Common myeloid progenitor, CD34-positive (primary cell): ENCODE measurements around the gene ZNF592.
A peak's percentile ranks its signal among the peaks of the same experiment; 100 is the strongest.

Source experiments
- CTCF ChIA-PET: fragments of 350-600 bp; sonication (Branson Sonifier 250); formaldehyde crosslinking; loops from one replicate; lab custom pipeline; 2021; ENCODE audit warnings: antibody characterized with exemption; lab: Charles Lee
- POLR2A ChIA-PET: fragments of 350-600 bp; sonication (Branson Sonifier 250); formaldehyde crosslinking; loops from one replicate; lab custom pipeline; 2021; ENCODE audit warnings: antibody characterized with exemption; lab: Charles Lee
- DNase-seq, 3 donors: peaks; one replicate each; pipeline versions ENCODE4 v3.0.0 to v3.0.0-alpha.2; 2013
- H3K27ac ChIP-seq, 2 experiments: 1 replicate in 1 of 2; 2 replicates in 1 of 2; pipeline ENCODE4 v1.7.0; 2013; ENCODE audit warnings: inconsistent platforms in 2 of 2, low read length in 2 of 2, mild to moderate bottlenecking in 2 of 2, low read depth in 1 of 2, moderate library complexity in 1 of 2; ENCODE audit not compliant: severe bottlenecking in 2 of 2, insufficient read depth in 1 of 2, poor library complexity in 1 of 2
- H3K27me3 ChIP-seq, 5 experiments: replicated peaks in 2 of 5; 1 replicate in 3 of 5; 2 replicates in 2 of 5; pipeline versions ENCODE4 v1.6.1 to v1.7.0; 2013; ENCODE audit warnings: low read length in 4 of 5, mild to moderate bottlenecking in 2 of 5, moderate library complexity in 2 of 5, inconsistent platforms in 1 of 5; ENCODE audit not compliant: insufficient read depth in 5 of 5, control insufficient read depth in 4 of 5
- H3K36me3 ChIP-seq, 4 experiments: 1 replicate in 2 of 4; 2 replicates in 2 of 4; pipeline versions ENCODE4 v1.6.1 to v1.7.0; 2013; ENCODE audit warnings: low read length in 3 of 4, control low read depth in 1 of 4, mild to moderate bottlenecking in 1 of 4; ENCODE audit not compliant: control insufficient read depth in 4 of 4, insufficient read depth in 4 of 4
- H3K4me1 ChIP-seq, 4 experiments: 1 replicate in 3 of 4; 2 replicates in 1 of 4; pipeline versions ENCODE4 v1.6.1 to v1.7.1; 2013; ENCODE audit warnings: low read length in 3 of 4, mild to moderate bottlenecking in 3 of 4, control low read depth in 1 of 4, inconsistent platforms in 1 of 4, moderate library complexity in 1 of 4; ENCODE audit not compliant: control insufficient read depth in 4 of 4, insufficient read depth in 4 of 4; ENCODE audit errors: control extremely low read depth in 1 of 4
- H3K4me3 ChIP-seq, 7 experiments: 1 replicate in 4 of 7; 2 replicates in 3 of 7; pipeline versions ENCODE4 v1.5.1 to v1.7.0; 2013; ENCODE audit warnings: mild to moderate bottlenecking in 7 of 7, low read length in 6 of 7, moderate library complexity in 6 of 7, inconsistent platforms in 2 of 7, low read depth in 2 of 7, control low read depth in 1 of 7; ENCODE audit not compliant: insufficient read depth in 4 of 7, control insufficient read depth in 1 of 7; ENCODE audit errors: extremely low read depth in 1 of 7
- H3K9me3 ChIP-seq, 5 experiments: 1 replicate in 4 of 5; 2 replicates in 1 of 5; pipeline versions ENCODE4 v1.6.1 to v1.7.1; 2013; ENCODE audit warnings: low read length in 4 of 5, mild to moderate bottlenecking in 2 of 5, inconsistent platforms in 1 of 5, low read depth in 1 of 5, moderate library complexity in 1 of 5; ENCODE audit not compliant: control insufficient read depth in 4 of 5, insufficient read depth in 2 of 5; ENCODE audit errors: control extremely low read depth in 1 of 5
- WGBS: methylation state at CpG from one replicate; pipeline ENCODE4 v1.1.5; 2013; ENCODE audit not compliant: insufficient coverage; 5-methylcytosine and 5-hydroxymethylcytosine counted together

The ZNF592 gene

DNA sequence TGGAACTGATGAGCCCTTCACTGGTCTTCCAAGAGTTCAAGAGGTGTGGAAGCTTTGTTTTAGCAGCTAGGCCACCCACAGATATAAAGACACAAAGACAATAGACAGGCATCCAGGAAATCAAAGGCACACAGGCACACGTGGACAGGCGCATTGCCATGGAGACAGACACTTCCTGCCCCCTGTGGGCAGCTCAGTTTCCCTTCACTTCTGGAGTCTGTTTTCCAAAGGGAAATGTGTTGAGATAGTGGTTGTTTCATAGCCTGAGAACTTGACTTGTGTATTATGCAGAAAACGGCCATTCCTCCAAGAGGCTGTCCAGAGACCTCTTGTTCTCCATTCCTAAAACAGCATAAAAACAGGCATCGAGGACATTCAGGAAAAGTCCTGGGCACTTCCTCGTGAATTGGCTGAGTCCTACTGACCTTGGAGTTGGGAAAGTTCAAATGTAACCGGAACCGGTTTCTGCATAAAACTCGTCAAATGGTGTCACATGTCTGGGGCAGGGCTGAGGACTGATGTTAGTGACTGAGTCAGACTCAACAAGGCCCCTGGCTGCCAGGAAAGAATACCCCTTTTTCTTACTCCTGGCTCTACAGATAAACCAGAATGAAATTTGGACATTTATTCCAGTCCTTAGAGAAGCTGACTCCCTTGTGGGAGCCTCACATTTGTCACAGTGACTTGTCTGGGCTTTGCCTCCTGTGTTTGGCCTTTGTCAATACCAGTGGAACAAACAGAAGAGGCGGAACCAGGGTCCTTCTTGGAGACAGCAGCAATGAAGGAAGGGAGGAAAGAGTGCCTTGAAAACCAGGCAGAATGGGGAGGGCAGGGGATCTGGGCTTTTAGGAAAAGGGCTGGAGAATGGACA is 70.1 kb downstream of the ZNF592 start:
- Histone ChIP-seq H3K9me3 (no peaks in the 10 kb centered on the region), H3K4me1 (peaks cover 0 to 22% (median 14%) of the 10 kb centered on the region in 4 experiments), H3K4me3 (no peak overlapping the region), H3K36me3 (no peaks in the 10 kb centered on the region), H3K27ac (no peak overlapping the region), H3K27me3 (peaks cover 0 to 14% (median 0%) of the 10 kb centered on the region in 5 experiments)
- DNase-seq: no peak
- 83% methylated on average over 8 of the region's 9 CpGs for WGBS
- CTCF ChIA-PET: interaction anchor here (1.1 to 1.2 kb wide), 2 partner anchors 10 to 165 kb away, joined by 3 to 5 read pairs; no protein-coding TSS in a partner anchor
- POLR2A ChIA-PET: no interaction called here

DNA sequence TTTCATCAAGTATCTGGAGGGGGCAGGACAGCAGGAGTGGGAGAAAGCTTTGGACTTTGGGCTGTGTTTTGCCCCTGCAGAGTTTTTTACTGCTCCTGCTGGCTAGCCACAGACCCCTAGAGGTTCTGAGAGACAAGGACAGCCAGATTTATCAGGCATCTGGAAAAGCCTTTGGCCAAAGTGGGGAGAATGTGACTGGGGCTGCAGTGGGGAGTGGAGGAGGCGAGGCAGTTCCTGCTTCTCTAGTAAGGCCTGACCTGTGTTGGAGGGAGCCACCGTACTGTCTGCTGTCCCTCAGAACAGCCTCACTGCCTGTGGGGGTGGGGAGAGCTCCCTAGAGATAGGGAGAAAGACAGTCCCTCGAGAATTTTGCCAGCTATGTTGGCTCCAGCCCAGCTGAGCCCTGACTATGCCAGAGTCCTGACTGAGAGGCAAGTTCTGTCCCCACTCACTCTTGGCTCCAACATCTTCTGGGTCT is 70.9 kb downstream of the ZNF592 start:
- H3K27ac ChIP-seq: no peak overlapping the region
- H3K4me3 ChIP-seq: no peak overlapping the region
- CTCF ChIA-PET: interaction anchor here (0.7 kb wide), 1 partner anchor 20 kb away, joined by 4 read pairs; no protein-coding TSS in a partner anchor

DNA sequence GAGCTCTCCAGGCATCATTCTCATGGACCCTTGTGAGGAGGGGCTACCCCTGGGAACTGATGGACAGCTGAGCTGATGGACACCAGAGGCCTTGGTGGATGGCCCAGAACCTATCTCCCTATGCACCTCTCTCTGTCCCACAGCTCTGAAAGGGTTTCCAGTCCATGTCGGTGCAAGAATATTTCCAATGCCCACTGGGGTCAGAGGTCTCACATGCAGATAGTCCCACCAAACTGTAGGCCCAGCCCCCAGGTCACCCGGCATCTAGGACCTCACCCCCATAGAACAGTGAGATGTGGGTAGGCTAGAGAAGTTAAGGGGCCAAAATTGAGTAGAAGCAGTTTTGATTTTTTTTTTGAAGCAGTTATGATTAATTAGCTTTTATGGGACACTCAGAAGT is 71.4 kb downstream of the ZNF592 start:
- no peaks in the 10 kb centered on the region for H3K36me3 ChIP-seq
- no peak overlapping the region for H3K4me3 ChIP-seq
- H3K27ac ChIP-seq: no peak overlapping the region
- H3K9me3 ChIP-seq: no peaks in the 10 kb centered on the region
- no CpG with 5 or more reads among the region's 2 CpGs for WGBS
- DNase-seq: no peak
- CTCF ChIA-PET: interaction anchor here (0.7 kb wide), 1 partner anchor 20 kb away, joined by 4 read pairs; no protein-coding TSS in a partner anchor
- H3K4me1 ChIP-seq: peaks cover 0 to 22% (median 14%) of the 10 kb centered on the region in 4 experiments
- POLR2A ChIA-PET: no interaction called here
- peaks cover 0 to 14% (median 0%) of the 10 kb centered on the region in 5 experiments for H3K27me3 ChIP-seq

More for the DNA sequence above, 70.9 kb downstream of the ZNF592 start:
- peaks cover 0 to 22% (median 14%) of the 10 kb centered on the region in 4 experiments for H3K4me1 ChIP-seq
- POLR2A ChIA-PET: no interaction called here
- whole genome bisulfite sequencing: 85% methylated on average over 2 of the region's 3 CpGs
- no peak for DNase-seq
- peaks cover 0 to 14% (median 0%) of the 10 kb centered on the region in 5 experiments for H3K27me3 ChIP-seq
- H3K36me3 ChIP-seq: no peaks in the 10 kb centered on the region
- no peaks in the 10 kb centered on the region for H3K9me3 ChIP-seq

DNA sequence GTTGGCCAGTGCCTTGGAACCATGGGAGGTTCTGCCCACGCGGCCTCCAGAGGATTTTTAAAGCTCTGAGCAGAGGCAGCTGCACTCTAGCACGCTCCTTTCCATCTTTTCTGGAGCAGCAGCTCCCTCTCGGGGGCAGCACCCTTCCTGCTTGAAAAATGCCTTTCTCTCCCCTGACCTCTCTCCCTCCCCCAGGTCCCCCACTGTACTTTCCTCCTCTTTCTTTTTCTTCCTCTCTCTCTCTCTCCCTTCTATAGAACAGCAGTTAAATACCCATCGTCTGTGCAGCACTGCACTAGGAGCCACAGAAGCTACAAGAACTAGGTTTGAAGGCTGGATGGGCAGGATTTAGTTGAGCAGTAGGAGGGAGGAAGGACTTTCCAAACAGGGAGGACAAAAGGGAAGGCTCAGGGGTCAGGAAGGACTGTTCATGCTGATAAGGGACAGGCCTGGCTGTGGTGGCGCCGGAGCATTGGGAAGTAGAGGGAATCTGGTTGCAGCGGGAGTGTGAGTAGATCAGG is 73.2 kb downstream of the ZNF592 start:
- no peaks in the 10 kb centered on the region for H3K9me3 ChIP-seq
- peaks cover 0 to 13% (median 0%) of the 10 kb centered on the region in 5 experiments for H3K27me3 ChIP-seq
- peaks cover 0 to 21% (median 11%) of the 10 kb centered on the region in 4 experiments for H3K4me1 ChIP-seq
- WGBS: 41% methylated on average over 7 of the region's 8 CpGs
- no peak overlapping the region for H3K4me3 ChIP-seq
- no peaks in the 10 kb centered on the region for H3K36me3 ChIP-seq
- CTCF ChIA-PET: interaction anchor here (0.9 to 1.7 kb wide), 7 partner anchors 9 to 236 kb away, joined by 3 to 5 read pairs (median 4); no protein-coding TSS in a partner anchor
- POLR2A ChIA-PET: interaction anchor here (0.7 kb wide), 1 partner anchor 320 kb away, joined by 3 read pairs; no protein-coding TSS in a partner anchor
- no peak overlapping the region for H3K27ac ChIP-seq
- DNase-seq: peak in 2 of 3 donors; percentile 31 to 36

DNA sequence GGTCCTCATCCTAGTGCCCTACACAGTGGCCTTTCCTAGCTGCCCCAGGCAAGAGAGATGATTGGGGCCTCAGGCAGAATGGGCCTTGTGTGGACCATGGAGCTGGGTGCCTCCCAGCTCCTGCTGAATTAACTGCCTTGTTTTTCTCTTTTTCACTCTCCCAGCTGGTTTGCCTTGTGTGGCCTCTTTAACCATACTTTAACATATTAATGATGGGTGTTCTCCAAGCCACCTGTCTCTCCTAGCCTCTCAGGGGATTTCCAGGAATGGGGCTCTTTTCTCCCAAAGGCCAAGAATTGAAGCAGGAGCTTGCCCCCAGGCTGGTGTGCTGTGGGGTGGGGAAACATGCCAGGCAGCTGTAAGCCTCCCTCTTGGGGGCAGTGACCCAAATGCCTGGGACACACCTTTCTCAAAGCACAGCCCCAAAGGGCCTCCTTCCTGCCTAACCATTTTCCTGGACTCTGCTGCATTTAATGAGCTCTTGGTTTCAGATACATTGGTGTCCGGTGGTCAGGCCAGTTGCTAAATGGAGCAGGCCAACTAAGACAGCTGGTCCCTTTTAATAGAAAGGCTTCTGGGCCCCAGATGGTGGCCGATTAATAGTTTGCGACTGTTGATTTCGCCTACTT is 74.4 kb downstream of the ZNF592 start:
- ChIA-PET POLR2A (no interaction called here), CTCF (interaction anchor here (0.9 to 1.7 kb wide), 4 partner anchors 10 to 234 kb away, joined by 3 to 5 read pairs (median 4); no protein-coding TSS in a partner anchor)
- H3K4me3 ChIP-seq: no peak overlapping the region
- H3K4me1 ChIP-seq: peaks cover 0 to 11% (median 6%) of the 10 kb centered on the region in 4 experiments
- peaks cover 0 to 3% (median 0%) of the 10 kb centered on the region in 5 experiments for H3K27me3 ChIP-seq
- no peaks in the 10 kb centered on the region for H3K9me3 ChIP-seq
- H3K36me3 ChIP-seq: no peaks in the 10 kb centered on the region
- WGBS: 95% methylated on average over 4 of the region's 4 CpGs
- DNase-seq: no peak
- no peak overlapping the region for H3K27ac ChIP-seq

DNA sequence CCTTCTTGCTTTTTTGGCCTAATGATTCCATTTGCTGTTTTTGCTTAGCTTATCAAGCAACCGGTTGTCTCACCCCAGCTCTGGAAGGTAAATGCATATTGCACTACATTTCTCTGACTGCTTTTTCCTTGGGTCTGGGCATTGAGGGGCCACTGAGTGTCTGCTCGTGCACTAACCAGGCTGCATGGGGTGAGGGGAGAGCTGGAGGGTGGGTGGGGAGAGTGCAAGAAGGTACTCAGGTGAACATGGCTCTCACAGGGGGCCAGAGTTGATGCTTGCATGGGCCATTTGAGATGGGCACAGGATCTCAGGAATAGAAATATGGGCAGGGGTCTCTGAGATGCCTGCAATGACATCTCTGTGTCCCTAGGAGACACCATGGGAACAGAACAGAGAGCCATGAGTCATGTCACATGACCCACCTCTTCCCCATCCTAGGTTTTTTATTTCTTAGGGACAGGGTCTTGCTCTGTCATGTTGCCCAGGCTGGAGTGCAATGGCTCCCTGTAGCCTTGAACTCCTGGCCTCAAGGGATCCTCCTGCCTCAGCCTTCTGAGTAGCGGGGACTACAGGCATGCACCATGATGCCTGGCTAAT is 75.0 kb downstream of the ZNF592 start:
- no peak overlapping the region for H3K4me3 ChIP-seq
- H3K27me3 ChIP-seq: no peaks in the 10 kb centered on the region
- no peak overlapping the region for H3K27ac ChIP-seq
- no peaks in the 10 kb centered on the region for H3K9me3 ChIP-seq
- POLR2A ChIA-PET: no interaction called here
- peaks cover 0 to 5% (median 2%) of the 10 kb centered on the region in 4 experiments for H3K4me1 ChIP-seq
- CTCF ChIA-PET: no interaction called here
- no peak for DNase-seq
- H3K36me3 ChIP-seq: no peaks in the 10 kb centered on the region
- 85% methylated on average over 3 of the region's 3 CpGs for WGBS
